Thyroid gland (tissue), 4 donors: ENCODE results near the gene QSOX2.

Experiments
- CTCF ChIP-seq, 6 experiments: fragments of 200-600 bp in 3 of 6; fragments of 450-650 bp in 3 of 6; sonication (generic) in 3 of 6; IDR thresholded peaks; one replicate each; pipeline ENCODE4 v1.5.1; 2016 to 2019; ENCODE audit warnings: antibody characterized with exemption in 6 of 6, mild to moderate bottlenecking in 2 of 6, inconsistent platforms in 1 of 6, moderate library complexity in 1 of 6
- POLR2A ChIP-seq, 2 donors: fragments of 450-650 bp; IDR thresholded peaks; one replicate each; pipeline ENCODE4 v1.6.1; 2017; ENCODE audit warnings: antibody characterized with exemption in 2 of 2, mild to moderate bottlenecking in 2 of 2, moderate library complexity in 1 of 2

DNA sequence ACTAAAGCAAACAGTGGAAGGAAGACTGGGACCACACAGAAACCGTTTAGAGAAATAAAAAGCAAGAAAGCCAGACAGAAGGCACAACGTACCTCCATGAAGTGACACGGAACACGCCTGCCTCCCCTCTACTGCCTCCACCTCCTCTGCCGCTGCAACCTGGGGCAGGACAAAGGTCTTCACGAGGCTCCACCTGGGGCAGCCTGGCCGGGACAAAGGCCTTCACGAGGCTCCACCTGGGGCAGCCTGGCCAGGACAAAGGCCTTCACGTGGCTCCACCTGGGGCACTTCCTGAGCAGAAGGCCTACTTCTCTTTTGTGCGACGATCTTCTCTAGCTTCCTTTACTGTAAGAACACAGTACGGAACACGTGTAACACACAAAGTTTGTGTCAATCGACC, 11.7 kb downstream of the QSOX2 start:
- TF ChIP-seq CTCF (IDR thresholded peaks at IDR 0.05) (no peak), POLR2A (IDR thresholded peaks at IDR 0.05) (no peak)
